Measurements from ENCODE around the gene FZD10.

The FZD10 gene

DNA sequence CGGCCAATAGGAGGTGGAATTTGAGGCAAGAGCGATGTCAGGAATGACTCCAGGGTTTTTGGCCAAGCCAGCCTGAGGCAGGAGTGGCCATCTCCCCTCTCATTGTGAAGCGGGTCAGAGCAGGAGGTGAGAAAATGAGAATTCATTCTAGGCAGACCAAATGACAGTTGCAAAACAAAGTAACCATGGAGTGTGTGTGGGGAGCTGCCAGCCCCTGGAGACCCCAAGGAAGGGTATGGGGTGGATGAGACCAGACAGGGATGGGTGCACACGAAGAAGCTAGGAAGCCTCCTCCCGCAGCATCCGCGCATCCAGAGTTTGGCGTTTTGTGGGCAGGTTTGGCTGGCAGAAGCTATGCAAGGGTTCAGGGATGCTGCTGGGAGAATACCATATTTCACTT, 38.8 kb downstream of the FZD10 start:
- no peaks in the 10 kb centered on the region for H3K9me3 ChIP-seq (replicated peaks; ENCODE audit: insufficient read depth, low read length)
- no peaks in the 10 kb centered on the region for H3K4me1 ChIP-seq (ENCODE audit: low read length)
- TF ChIP-seq, protein P1, sequence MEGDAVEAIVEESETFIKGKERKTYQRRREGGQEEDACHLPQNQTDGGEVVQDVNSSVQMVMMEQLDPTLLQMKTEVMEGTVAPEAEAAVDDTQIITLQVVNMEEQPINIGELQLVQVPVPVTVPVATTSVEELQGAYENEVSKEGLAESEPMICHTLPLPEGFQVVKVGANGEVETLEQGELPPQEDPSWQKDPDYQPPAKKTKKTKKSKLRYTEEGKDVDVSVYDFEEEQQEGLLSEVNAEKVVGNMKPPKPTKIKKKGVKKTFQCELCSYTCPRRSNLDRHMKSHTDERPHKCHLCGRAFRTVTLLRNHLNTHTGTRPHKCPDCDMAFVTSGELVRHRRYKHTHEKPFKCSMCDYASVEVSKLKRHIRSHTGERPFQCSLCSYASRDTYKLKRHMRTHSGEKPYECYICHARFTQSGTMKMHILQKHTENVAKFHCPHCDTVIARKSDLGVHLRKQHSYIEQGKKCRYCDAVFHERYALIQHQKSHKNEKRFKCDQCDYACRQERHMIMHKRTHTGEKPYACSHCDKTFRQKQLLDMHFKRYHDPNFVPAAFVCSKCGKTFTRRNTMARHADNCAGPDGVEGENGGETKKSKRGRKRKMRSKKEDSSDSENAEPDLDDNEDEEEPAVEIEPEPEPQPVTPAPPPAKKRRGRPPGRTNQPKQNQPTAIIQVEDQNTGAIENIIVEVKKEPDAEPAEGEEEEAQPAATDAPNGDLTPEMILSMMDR (IDR thresholded peaks at IDR 0.05; ENCODE audit: low read length), result no peak
- TF ChIP-seq EZH2phosphoT487 (IDR thresholded peaks at IDR 0.05; ENCODE audit: low read length), result no peak
- TF ChIP-seq EZH2 (optimal IDR thresholded peaks at IDR 0.05; ENCODE audit: low read depth, low read length), result no peak
- no peaks in the 10 kb centered on the region for H3K27me3 ChIP-seq (replicated peaks; ENCODE audit: insufficient read depth, low read length)
- no peak overlapping the region for H3K9ac ChIP-seq (ENCODE audit: low read length)
- H4K20me1 ChIP-seq (ENCODE audit: insufficient read depth, low read length), result no peaks in the 10 kb centered on the region
- no peaks in the 10 kb centered on the region for H3K36me3 ChIP-seq (replicated peaks; ENCODE audit: insufficient read depth, low read length)
- H3K27ac ChIP-seq (ENCODE audit: low read length), result no peak overlapping the region
- H3K4me2 ChIP-seq (ENCODE audit: low read depth, low read length), result no peak overlapping the region
- no peaks in the 10 kb centered on the region for H3K79me2 ChIP-seq (ENCODE audit: low read length)
- H3K4me3 ChIP-seq (ENCODE audit: low read length), result no peak overlapping the region
- no peaks in the 10 kb centered on the region for H3F3A ChIP-seq (ENCODE audit: insufficient read depth, low read length)
- DNase-seq, result no peak
- no peak overlapping the region for H2AFZ ChIP-seq (ENCODE audit: low read length)
- no peaks in the 10 kb centered on the region for H3K9me2 ChIP-seq (replicated peaks; ENCODE audit: insufficient read depth, low read length)

DNA sequence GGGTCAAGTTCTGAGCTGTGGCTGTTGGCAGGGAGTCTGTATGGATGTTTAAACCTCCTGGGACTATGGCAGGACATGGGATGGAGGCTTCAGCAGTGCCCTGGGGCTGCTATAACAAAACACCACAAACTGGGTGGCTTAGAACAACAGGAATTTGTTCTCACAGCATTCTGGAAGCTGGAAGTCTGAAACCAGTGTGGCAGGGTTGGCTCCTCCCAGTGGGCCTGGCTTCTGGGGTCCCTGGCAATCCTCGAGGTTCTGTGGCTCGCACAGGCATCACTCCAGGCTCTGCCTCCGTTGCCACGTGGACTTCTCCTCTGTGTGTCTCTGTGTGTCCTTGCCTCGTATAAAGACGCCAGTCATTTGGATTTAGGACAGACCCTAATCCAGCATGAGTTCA, 39.9 kb downstream of the FZD10 start:
- DNase-seq, result no peak
- Histone ChIP-seq H3K79me2 (ENCODE audit: low read length) (no peaks in the 10 kb centered on the region), H4K20me1 (ENCODE audit: insufficient read depth, low read length) (no peaks in the 10 kb centered on the region), H3K36me3 (replicated peaks; ENCODE audit: insufficient read depth, low read length) (no peaks in the 10 kb centered on the region), H3K4me2 (ENCODE audit: low read depth, low read length) (no peak overlapping the region), H3K9ac (ENCODE audit: low read length) (no peak overlapping the region), H3K4me3 (ENCODE audit: low read length) (no peak overlapping the region), H3K4me1 (ENCODE audit: low read length) (no peaks in the 10 kb centered on the region), H3K9me2 (replicated peaks; ENCODE audit: insufficient read depth, low read length) (no peaks in the 10 kb centered on the region), H3K27ac (ENCODE audit: low read length) (no peak overlapping the region), H3K27me3 (replicated peaks; ENCODE audit: insufficient read depth, low read length) (no peaks in the 10 kb centered on the region), H2AFZ (ENCODE audit: low read length) (no peak overlapping the region), H3F3A (ENCODE audit: insufficient read depth, low read length) (no peaks in the 10 kb centered on the region), H3K9me3 (replicated peaks; ENCODE audit: insufficient read depth, low read length) (no peaks in the 10 kb centered on the region)
- no peak for TF ChIP-seq EZH2 (optimal IDR thresholded peaks at IDR 0.05; ENCODE audit: low read depth, low read length)
- TF ChIP-seq, protein P1 (IDR thresholded peaks at IDR 0.05; ENCODE audit: low read length), result no peak

DNA sequence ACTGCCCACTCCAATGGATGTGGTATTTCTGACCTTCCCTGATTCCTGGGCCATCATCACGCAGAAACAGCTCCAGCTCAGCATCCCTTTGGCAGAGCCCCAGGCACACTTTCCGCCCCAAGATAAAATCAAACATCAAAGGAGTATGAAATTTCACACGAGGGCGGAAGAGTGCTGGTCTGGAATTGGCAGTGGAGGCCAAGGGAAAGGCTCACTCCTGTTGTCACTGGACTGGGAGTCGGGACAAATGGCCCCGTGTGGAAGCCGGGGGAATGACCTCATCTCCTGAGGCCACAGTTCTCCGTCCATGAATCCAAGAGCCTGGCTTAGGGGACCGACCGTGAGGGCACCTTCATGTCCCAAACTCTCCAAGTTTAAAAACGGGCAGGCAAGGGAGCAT, 40.9 kb downstream of the FZD10 start:
- Histone ChIP-seq H3F3A (ENCODE audit: insufficient read depth, low read length) (no peaks in the 10 kb centered on the region), H2AFZ (ENCODE audit: low read length) (no peak overlapping the region), H3K4me1 (ENCODE audit: low read length) (no peaks in the 10 kb centered on the region), H3K27ac (ENCODE audit: low read length) (no peak overlapping the region), H3K27me3 (replicated peaks; ENCODE audit: insufficient read depth, low read length) (no peaks in the 10 kb centered on the region), H3K9ac (ENCODE audit: low read length) (no peak overlapping the region), H3K9me2 (replicated peaks; ENCODE audit: insufficient read depth, low read length) (no peaks in the 10 kb centered on the region), H3K4me3 (ENCODE audit: low read length) (no peak overlapping the region), H3K4me2 (ENCODE audit: low read depth, low read length) (no peak overlapping the region), H4K20me1 (ENCODE audit: insufficient read depth, low read length) (no peaks in the 10 kb centered on the region), H3K36me3 (replicated peaks; ENCODE audit: insufficient read depth, low read length) (no peaks in the 10 kb centered on the region), H3K9me3 (replicated peaks; ENCODE audit: insufficient read depth, low read length) (no peaks in the 10 kb centered on the region), H3K79me2 (ENCODE audit: low read length) (no peaks in the 10 kb centered on the region)
- TF ChIP-seq EZH2 (optimal IDR thresholded peaks at IDR 0.05; ENCODE audit: low read depth, low read length) (no peak), EZH2phosphoT487 (IDR thresholded peaks at IDR 0.05; ENCODE audit: low read length) (no peak)
- TF ChIP-seq, protein P1 (IDR thresholded peaks at IDR 0.05; ENCODE audit: low read length), result no peak
- DNase-seq, result no peak

Measured in MM.1S (cell line).